RWPE1 (cell line): ENCODE measurements around the gene PER3.

Experiments used
- CTCF ChIA-PET: fragments of 350-600 bp; sonication (Branson Sonifier 250); formaldehyde crosslinking; extraction: SDS; loops from one replicate; lab custom pipeline; 2021; lab: Yijun Ruan, JAX
- POLR2A ChIA-PET: fragments of 400-600 bp; formaldehyde crosslinking; extraction: SDS; loops from one replicate; lab custom pipeline; 2020; ENCODE audit warnings: antibody characterized with exemption; ENCODE audit not compliant: low non-redundant PET; lab: Yijun Ruan, JAX
- DNase-seq: peaks from one replicate; pipeline ENCODE4 v3.0.0; 2012; ENCODE audit warnings: low spot score
- H3K27ac ChIP-seq: fragments of 450-650 bp; 2 replicates; pipeline ENCODE4 v1.5.1; 2017
- CTCF ChIP-seq: fragments of 450-650 bp; conservative IDR thresholded peaks from 2 replicates; pipeline ENCODE4 v1.5.1; 2017; ENCODE audit warnings: low read depth, mild to moderate bottlenecking

Gene PER3

DNA sequence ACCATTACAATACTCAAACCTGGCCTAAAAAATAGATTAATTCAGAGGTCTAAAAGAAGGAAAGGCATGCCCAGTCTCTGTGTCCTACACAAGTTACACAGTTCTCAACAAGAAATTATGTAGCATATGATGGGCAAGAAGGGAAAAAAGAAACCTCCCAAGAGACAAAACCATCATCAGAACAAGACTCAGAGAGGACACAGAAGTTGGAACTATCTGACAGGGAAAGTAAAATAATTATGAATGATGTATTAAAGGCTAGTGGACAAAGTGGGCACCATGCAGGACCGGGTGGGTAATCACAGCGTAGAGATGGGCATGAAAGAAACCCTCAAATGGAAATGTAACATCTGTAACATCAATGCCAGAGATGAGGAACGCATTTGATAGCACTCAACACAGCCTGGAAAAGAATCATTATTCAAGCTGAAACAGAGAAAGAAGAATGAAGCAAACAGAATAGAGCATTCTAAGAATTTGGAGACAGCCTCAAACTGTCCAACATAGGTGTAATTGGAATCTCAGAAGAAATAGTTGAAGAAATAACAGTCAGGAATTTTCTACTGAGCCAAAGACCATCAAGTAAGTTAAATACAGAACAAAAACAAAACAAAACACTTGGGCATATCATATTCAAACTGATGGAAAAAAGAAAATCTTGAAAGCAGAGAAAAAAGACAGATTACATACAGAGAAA lies 29.7 kb downstream of the PER3 start:
- ChIA-PET POLR2A (no interaction called here), CTCF (interaction anchor here (0.6 to 0.7 kb wide), 2 partner anchors 145 to 153 kb away, joined by 3 read pairs; no protein-coding TSS in a partner anchor)
- TF ChIP-seq CTCF, result no peak
- no peak for DNase-seq
- H3K27ac ChIP-seq, result no peak overlapping the region

DNA sequence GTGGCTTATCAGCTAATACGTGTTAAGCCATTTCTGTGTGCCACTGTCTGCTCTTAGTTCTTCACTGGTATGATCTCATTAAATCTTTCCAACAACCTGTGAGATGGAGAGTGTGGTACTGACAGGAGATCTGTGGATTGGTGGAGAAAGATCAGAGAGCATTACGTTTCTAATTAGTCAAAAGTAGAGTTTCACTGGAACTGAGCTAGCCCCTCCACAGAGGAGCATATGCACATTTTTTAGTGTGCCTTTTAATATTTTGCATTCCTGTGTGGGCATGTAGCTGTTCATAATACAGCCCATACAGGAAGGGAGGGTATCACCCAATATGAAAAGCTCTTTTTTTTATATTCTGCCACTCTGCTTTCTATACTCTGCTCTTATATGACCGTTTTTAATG lies 37.2 kb downstream of the PER3 start:
- POLR2A ChIA-PET, result no interaction called here
- CTCF ChIA-PET, result interaction anchor here (0.7 kb wide), 1 partner anchor 861 kb away, joined by 3 read pairs; no protein-coding TSS in a partner anchor
- no peak for TF ChIP-seq CTCF
- no peak overlapping the region for H3K27ac ChIP-seq
- no peak for DNase-seq

- no peak overlapping the region for H3K27ac ChIP-seq
- POLR2A ChIA-PET, result no interaction called here
- DNase-seq, result no peak
- CTCF ChIA-PET, result interaction anchor here (0.6 kb wide), 3 partner anchors 23 to 197 kb away, joined by 3 read pairs; no protein-coding TSS in a partner anchor
- no peak for TF ChIP-seq CTCF
Measured at GRCh38 chr1:7824701-7825100, 40.6 kb downstream of the PER3 start.

- POLR2A ChIA-PET, result no interaction called here
- H3K27ac ChIP-seq, result no peak overlapping the region
- CTCF ChIA-PET, result no interaction called here
- no peak for DNase-seq
- no peak for TF ChIP-seq CTCF
Measured at GRCh38 chr1:7826363-7826762, 42.3 kb downstream of the PER3 start.

DNA sequence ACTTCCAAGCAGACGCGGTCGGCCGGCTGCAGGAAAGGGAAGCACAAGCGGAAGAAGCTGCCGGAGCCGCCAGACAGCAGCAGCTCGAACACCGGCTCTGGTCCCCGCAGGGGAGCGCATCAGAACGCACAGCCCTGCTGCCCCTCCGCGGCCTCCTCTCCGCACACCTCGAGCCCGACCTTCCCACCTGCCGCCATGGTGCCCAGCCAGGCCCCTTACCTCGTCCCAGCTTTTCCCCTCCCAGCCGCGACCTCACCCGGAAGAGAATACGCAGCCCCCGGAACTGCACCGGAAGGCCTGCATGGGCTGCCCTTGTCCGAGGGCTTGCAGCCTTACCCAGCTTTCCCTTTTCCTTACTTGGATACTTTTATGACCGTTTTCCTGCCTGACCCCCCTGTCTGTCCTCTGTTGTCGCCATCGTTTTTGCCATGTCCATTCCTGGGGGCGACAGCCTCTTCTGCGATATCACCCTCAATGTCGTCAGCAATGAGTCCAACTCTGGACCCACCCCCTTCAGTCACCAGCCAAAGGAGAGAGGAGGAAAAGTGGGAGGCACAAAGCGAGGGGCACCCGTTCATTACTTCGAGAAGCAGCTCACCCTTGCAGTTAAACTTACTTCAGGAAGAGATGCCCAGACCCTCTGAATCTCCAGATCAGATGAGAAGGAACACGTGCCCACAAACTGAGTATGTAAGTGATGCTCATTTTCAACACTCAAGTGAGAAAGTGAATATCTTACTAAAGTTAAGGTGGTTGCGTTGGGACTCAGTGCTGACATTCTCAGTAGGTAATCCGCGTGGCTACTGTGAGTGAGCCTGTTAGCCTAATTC lies 43.2 kb downstream of the PER3 start:
- POLR2A ChIA-PET, result no interaction called here
- H3K27ac ChIP-seq, result no peak overlapping the region
- DNase-seq, result no peak
- TF ChIP-seq CTCF, result no peak
- CTCF ChIA-PET, result no interaction called here

DNA sequence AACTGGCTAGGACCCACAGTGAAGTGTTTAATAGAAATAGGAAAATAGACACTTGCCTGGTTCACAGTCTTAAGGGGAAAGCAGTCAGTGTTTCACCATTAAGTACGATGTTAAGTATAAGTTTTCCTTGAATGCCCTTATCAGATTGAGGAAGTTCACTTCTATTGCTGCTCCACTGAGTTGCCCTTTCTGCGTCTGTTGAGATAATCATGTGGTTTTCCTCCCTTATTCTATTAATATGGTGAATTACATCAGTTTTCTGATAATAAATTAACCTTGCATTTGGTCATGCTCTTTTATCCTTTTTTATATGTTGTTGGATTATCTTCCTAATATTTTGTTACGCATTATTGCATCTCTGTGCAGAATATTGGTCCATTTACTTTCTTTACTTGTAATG lies 47.4 kb downstream of the PER3 start:
- POLR2A ChIA-PET, result no interaction called here
- H3K27ac ChIP-seq, result no peak overlapping the region
- no peak for DNase-seq
- CTCF ChIA-PET, result interaction anchor here (0.6 kb wide), 1 partner anchor 71 kb away, joined by 3 read pairs; no protein-coding TSS in a partner anchor
- TF ChIP-seq CTCF, result no peak
